ENCODE data around the gene ZNF862. TPM values are rescaled to one million over a fixed set of nuclear protein-coding genes. Genes with fewer than 3 reads are reported as not detected.
A peak's percentile ranks its signal among the peaks of the same experiment; 100 is the strongest.

The ZNF862 gene
- total RNA-seq, 1 donor from 2014 or later: 1.7 TPM

DNA sequence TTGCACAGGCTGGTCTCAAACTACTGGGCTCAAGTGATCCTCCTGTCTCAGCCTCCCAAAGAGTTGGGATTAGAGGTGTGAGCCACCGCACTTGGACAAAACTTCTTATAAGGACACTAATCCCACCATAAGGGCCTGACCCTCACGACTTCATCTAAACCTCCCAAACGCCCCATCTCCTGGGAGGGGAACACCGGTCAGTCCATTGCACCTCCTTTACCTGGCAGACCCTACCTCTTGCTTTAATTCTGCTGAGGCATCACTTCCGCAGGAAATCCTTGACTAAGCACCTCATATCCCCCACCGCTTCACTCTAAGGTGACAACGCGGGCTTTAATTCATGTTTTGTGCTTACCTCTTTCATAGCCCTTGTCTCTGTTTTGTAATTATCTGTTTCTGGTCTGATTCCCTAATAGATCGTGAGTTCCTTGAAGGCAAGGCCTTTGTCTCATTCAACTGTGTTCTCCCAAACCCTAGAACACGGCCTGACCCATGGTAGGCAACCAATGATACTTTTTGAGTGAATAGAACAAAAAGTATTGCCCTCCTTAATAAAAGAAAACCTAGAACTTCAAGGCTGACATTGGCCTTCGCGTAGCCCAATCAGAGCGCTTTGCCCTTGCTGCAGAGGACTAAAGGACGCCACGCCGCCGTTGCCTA lies 481 bp upstream of the ZNF862 start:
- no peaks in the 10 kb centered on the region for H3K9me3 ChIP-seq

DNA sequence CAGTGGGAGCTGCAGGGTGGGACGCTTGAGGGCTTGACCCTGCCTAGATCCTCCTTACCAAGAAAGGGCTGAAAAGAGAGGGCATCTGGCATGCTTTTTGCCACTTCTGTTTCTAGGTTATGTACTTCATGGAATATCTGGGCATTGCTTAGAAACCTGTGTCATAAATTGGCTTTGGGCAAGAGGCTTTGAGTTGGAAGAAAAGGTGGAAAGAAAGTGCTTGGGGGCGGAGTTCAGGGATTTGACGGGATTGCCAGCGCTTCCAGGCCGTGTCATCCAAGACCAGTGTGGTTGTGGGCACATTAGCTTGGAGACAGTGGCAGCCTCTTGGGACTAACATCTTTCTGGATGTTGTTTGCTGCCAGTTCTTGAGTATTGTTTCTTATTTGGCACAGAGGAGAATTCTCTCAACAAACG lies 825 bp downstream of the ZNF862 start:
- no peaks in the 10 kb centered on the region for H3K36me3 ChIP-seq
- H3K4me1 ChIP-seq: peaks cover 0 to 8% of the 10 kb centered on the region in 2 donors
- TF ChIP-seq, protein P1, sequence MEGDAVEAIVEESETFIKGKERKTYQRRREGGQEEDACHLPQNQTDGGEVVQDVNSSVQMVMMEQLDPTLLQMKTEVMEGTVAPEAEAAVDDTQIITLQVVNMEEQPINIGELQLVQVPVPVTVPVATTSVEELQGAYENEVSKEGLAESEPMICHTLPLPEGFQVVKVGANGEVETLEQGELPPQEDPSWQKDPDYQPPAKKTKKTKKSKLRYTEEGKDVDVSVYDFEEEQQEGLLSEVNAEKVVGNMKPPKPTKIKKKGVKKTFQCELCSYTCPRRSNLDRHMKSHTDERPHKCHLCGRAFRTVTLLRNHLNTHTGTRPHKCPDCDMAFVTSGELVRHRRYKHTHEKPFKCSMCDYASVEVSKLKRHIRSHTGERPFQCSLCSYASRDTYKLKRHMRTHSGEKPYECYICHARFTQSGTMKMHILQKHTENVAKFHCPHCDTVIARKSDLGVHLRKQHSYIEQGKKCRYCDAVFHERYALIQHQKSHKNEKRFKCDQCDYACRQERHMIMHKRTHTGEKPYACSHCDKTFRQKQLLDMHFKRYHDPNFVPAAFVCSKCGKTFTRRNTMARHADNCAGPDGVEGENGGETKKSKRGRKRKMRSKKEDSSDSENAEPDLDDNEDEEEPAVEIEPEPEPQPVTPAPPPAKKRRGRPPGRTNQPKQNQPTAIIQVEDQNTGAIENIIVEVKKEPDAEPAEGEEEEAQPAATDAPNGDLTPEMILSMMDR (IDR thresholded peaks at IDR 0.05): no peak
- H3K27ac ChIP-seq: peak overlapping the region; percentile 86 to 93
- H3K27me3 ChIP-seq: no peaks in the 10 kb centered on the region
- no peaks in the 10 kb centered on the region for H3K9me3 ChIP-seq
- intact Hi-C loops (cut with DNase I): loop anchor here (1.0 to 10.0 kb wide), 10 partner anchors 34 to 1186 kb away; partner anchors contain the start of genes ABCB8, ATG9B, ATP6V0E2 and PDIA4
- no peak for DNase-seq (ENCODE audit: low spot score in 2 of 2)
- H3K4me3 ChIP-seq: peak overlapping the region; percentile 84 to 94

More for the DNA sequence above, 481 bp upstream of the ZNF862 start:
- no peak for DNase-seq (ENCODE audit: low spot score in 2 of 2)
- no peaks in the 10 kb centered on the region for H3K36me3 ChIP-seq
- H3K27me3 ChIP-seq: no peaks in the 10 kb centered on the region
- peak overlapping the region in 1 of 2 donors; percentile 84 for H3K4me3 ChIP-seq
- TF ChIP-seq, protein P1 (IDR thresholded peaks at IDR 0.05): no peak
- no peak overlapping the region for H3K27ac ChIP-seq
- intact Hi-C loops (cut with DNase I): loop anchor here (1.0 to 10.0 kb wide), 10 partner anchors 36 to 1187 kb away; partner anchors contain the start of genes ABCB8, ATG9B, ATP6V0E2 and PDIA4
- H3K4me1 ChIP-seq: peaks cover 0 to 8% of the 10 kb centered on the region in 2 donors

DNA sequence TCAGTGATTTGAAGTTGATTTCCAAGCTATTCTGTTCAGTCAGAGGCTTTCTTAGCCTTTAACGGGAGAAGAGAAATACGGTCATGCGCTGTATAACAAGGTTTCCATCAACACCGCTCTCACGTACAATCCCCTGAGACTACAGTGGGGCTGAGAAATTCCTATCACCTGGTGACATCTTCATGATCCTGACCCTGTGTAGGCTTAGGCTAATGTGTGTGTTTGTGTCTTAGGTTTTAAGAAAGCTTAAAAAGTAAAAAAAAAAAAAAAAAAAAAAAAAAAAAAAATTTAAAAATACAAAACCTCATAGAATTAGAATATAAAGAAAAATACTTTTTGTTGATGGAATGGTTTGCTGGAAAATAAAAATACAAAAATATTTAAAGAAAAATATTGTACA lies 1.8 kb downstream of the ZNF862 start:
- intact Hi-C loops (cut with DNase I): loop anchor here (5.0 to 10.0 kb wide), 6 partner anchors 343 to 1185 kb away; partner anchors contain the start of genes ABCB8, ATG9B, PDIA4 and ZNF746
- peaks cover 0 to 8% of the 10 kb centered on the region in 2 donors for H3K4me1 ChIP-seq
- DNase-seq (ENCODE audit: low spot score in 2 of 2): no peak
- H3K9me3 ChIP-seq: no peaks in the 10 kb centered on the region
- H3K4me3 ChIP-seq: no peak overlapping the region
- no peak overlapping the region for H3K27ac ChIP-seq
- H3K27me3 ChIP-seq: no peaks in the 10 kb centered on the region
- TF ChIP-seq, protein P1 (IDR thresholded peaks at IDR 0.05): no peak
- H3K36me3 ChIP-seq: no peaks in the 10 kb centered on the region

DNA sequence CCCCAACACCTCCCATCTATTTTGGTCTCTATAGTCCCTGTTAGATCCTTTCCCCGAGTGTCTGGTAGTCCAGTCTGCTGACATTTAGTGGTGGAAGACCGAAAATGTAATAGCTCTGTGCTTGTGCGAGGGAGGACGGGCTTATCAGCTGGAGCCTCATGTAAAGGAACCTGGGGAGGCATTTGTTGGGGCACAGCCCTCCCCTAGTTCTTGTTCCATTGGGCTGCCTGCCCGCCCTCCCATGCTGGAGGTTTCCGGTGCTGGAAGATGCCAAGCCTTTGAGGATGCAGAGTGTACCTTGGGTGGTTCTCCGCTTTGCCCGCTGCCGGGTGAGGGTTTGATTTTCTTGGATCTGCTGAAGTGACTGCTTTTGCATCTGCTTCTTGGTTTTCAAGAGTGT lies 5.4 kb downstream of the ZNF862 start:
- Histone ChIP-seq H3K4me1 (peaks cover 0 to 8% of the 10 kb centered on the region in 2 donors), H3K4me3 (no peak overlapping the region), H3K9me3 (no peaks in the 10 kb centered on the region), H3K36me3 (peaks cover 10 to 32% of the 10 kb centered on the region in 2 donors), H3K27me3 (no peaks in the 10 kb centered on the region), H3K27ac (no peak overlapping the region)
- TF ChIP-seq, protein P1 (IDR thresholded peaks at IDR 0.05): no peak
- intact Hi-C loops (cut with DNase I): no loop called here
- DNase-seq (ENCODE audit: low spot score in 2 of 2): no peak

DNA sequence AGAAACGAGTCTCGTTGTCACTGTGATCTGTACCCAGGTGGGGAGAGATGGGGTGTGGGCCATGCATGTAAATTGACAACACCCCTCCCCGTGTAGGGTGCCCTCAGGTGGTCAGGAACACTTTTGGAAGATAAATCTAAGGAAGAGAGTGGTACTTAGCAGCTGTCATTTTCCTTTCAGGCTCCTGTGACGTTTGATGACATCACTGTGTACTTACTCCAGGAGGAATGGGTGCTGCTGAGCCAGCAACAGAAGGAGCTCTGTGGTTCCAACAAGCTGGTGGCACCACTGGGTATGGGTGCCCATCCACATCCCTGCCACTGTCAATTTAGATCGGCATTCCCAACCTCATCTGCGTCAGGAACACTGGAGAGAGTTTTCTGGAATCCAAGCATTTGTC lies 6.3 kb downstream of the ZNF862 start:
- DNase-seq (ENCODE audit: low spot score in 2 of 2): no peak
- Histone ChIP-seq H3K9me3 (no peaks in the 10 kb centered on the region), H3K27ac (no peak overlapping the region), H3K27me3 (no peaks in the 10 kb centered on the region), H3K4me3 (no peak overlapping the region), H3K4me1 (peaks cover 0 to 2% of the 10 kb centered on the region in 2 donors), H3K36me3 (peaks cover 13 to 34% of the 10 kb centered on the region in 2 donors)
- intact Hi-C loops (cut with DNase I): no loop called here
- TF ChIP-seq, protein P1 (IDR thresholded peaks at IDR 0.05): no peak

All from ascending aorta (tissue), 2 donors.